Heart left ventricle (tissue), 16 donors: ENCODE data around the gene CKAP5. TPM values are rescaled to one million over a fixed set of nuclear protein-coding genes. Genes with fewer than 3 reads are reported as not detected.
"Not testable (repeated sequence)": the region's sequence is repeated elsewhere in the genome, so short reads cannot be mapped to it uniquely, and the experiment has no call there.

Experiments used
- ATAC-seq, 4 donors: fragments of 200-7000 bp; cut with Tn5 transposase; one replicate each; pipeline ENCODE4 v1.9.1; 2020 to 2022; ENCODE audit warnings: moderate library complexity in 4 of 4, mild to moderate bottlenecking in 3 of 4, moderate number of reproducible peaks in 1 of 4
- DNase-seq, 5 donors: peaks; one replicate each; pipeline ENCODE4 v3.0.0-alpha.2; 2020
- H3K27ac ChIP-seq, 12 donors: fragments of 200-600 bp; sonication (generic) in 4 of 12; one replicate each; pipeline versions ENCODE4 v1.5.0 to v1.8.0; 2016 to 2022; ENCODE audit warnings: mild to moderate bottlenecking in 2 of 12
- H3K27me3 ChIP-seq, 9 donors: fragments of 200-600 bp; sonication (generic) in 2 of 9; one replicate each; pipeline versions ENCODE4 v1.5.1 to v1.8.0; 2016 to 2022; ENCODE audit warnings: mild to moderate bottlenecking in 3 of 9
- H3K36me3 ChIP-seq, 9 donors: fragments of 200-600 bp; sonication (generic) in 2 of 9; one replicate each; pipeline versions ENCODE4 v1.5.0 to v1.8.0; 2018 to 2022; ENCODE audit warnings: mild to moderate bottlenecking in 2 of 9
- H3K4me1 ChIP-seq, 12 donors: fragments of 200-600 bp; sonication (generic) in 4 of 12; one replicate each; pipeline versions ENCODE4 v1.5.0 to v1.8.0; 2016 to 2022; ENCODE audit warnings: mild to moderate bottlenecking in 3 of 12
- H3K4me3 ChIP-seq, 12 donors: fragments of 200-600 bp; sonication (generic) in 4 of 12; one replicate each; pipeline versions ENCODE4 v1.5.0 to v1.8.0; 2017 to 2022; ENCODE audit warnings: mild to moderate bottlenecking in 9 of 12, moderate library complexity in 4 of 12
- H3K9me3 ChIP-seq, 12 donors: fragments of 200-600 bp; sonication (generic) in 4 of 12; one replicate each; pipeline versions ENCODE4 v1.5.0 to v1.8.0; 2016 to 2022; ENCODE audit warnings: mild to moderate bottlenecking in 1 of 12
- CTCF ChIP-seq, 12 donors: fragments of 200-600 bp; sonication (generic) in 4 of 12; IDR thresholded peaks; one replicate each; pipeline versions ENCODE4 v1.5.0 to v1.8.0; 2018 to 2022; ENCODE audit warnings: antibody characterized with exemption in 12 of 12, mild to moderate bottlenecking in 5 of 12
- POLR2A ChIP-seq, 2 donors: fragments of 450-650 bp; IDR thresholded peaks; one replicate each; pipeline ENCODE4 v1.6.1; 2017; ENCODE audit warnings: antibody characterized with exemption in 2 of 2, mild to moderate bottlenecking in 2 of 2, moderate library complexity in 2 of 2
- WGBS, 4 donors: extraction: QIAGEN DNeasy Blood & Tissue Kit in 2 of 4; methylation state at CpG; one replicate each; pipeline versions ENCODE4 v1.1.5 to v1.1.7; 2013 to 2018; 5-methylcytosine and 5-hydroxymethylcytosine counted together
- intact Hi-C, 10 donors: fragments of 100-400 bp; cut with DNase I; formaldehyde crosslinking; loops; one replicate each; pipeline versions ENCODE4 v1.11.1 to v1.14.2; 2022
- polyA plus RNA-seq, 2 donors: library from polyadenylated mRNA; stranded (reverse); fragments of 200-250 nt; gene quantifications; one replicate each; pipeline ENCODE4 v1.2.3, GENCODE V29; 2013
- total RNA-seq, 9 donors: library from RNA; depleted of rRNA in 2 of 9; stranded (reverse); fragments of >200 nt in 2 of 9; fragmentation: NEBNext Ultra II Directional in 3 of 9; extraction: Animal tissue kit (Norgen Biotek cat#: 25700) in 3 of 9; gene quantifications; one replicate each; pipeline versions ENCODE4 v1.1.0 to v1.2.4, GENCODE V29; 2016 to 2023
- donor health status: ischemic (EF 13 %, LVEDD 7.1; RV severe dilation, severe dysfunction).
- donor health status: healthy with polysubstance abuse.
- donor health status: DM: no; HTN: yes; CAD: no.
- donor health status: DM: no; HTN: no; CAD: no.
- donor health status: ischemic (EF 25% LVEDD 6.9; RV normal size, moderate dysfunction).
- donor health status: ischemic (EF 25% LVEDD 5.7; RV mildly dilated, moderate dysfunction).
- donor health status: healthy.
- donor health status: DM: yes; HTN: yes; CAD: no.
- donor health status: ischemic (EF 35%, LVEDD 5.7; RV mildly dilated, moderate dysfunction).
- donor health status: nonischemic (EF 11% LVEDD 7.7; RV severe dilation, severe dysfunction).
- donor health status: DM: yes; HTN: yes; CAD: no.
- donor health status: PGD.
- donor health status: ischemic (EF 29% LVEDD 5.4; RV normal size, mild dysfunction).
- donor health status: nonischemic (EF 23%, LVEDD 6.1; RV moderate dilation, normal function).

The CKAP5 gene
- total and polyA plus RNA-seq, 11 donors = 12.3 to 108 (median 67.6) TPM

DNA sequence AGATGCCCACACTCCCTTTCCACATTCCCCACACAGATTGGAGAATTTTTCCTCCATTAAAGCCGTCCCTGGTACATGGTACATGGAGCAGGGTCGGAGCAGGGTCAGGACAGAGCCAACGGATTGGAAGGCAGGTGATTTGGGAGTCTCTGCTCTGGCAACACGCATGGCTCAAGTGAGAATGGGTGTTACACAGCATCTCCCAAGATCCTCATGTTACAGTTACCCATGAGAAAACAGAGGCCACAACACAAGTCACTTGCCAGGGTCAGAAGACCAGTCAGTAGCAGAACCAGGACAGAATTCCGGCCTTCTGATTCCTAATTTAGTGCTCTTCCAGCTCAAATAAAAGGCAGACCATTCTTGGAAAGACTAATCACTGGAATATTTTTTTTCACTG, 134.8 kb downstream of the CKAP5 start:
- DNase-seq (no peak), ATAC-seq (peak in 3 of 4 donors; percentile 8 to 38 (median 35))
- Histone ChIP-seq H3K27me3 (no peaks in the 10 kb centered on the region), H3K4me3 (no peak overlapping the region), H3K9me3 (no peaks in the 10 kb centered on the region), H3K36me3 (peaks cover 0 to 20% (median 13%) of the 10 kb centered on the region in 9 donors), H3K27ac (peak overlapping the region; percentile 77 to 99 (median 90)), H3K4me1 (peaks cover 0 to 29% (median 16%) of the 10 kb centered on the region in 12 donors)
- WGBS, 4 donors = 31 to 48% (median 42%) methylated on average over 4 to 5 of the region's 5 CpGs
- TF ChIP-seq CTCF (IDR thresholded peaks at IDR 0.05) (no peak), POLR2A (IDR thresholded peaks at IDR 0.05) (no peak)
- intact Hi-C loops = no loop called here

- ATAC-seq (peak; percentile 97 to 99 (median 98)), DNase-seq (peak in 4 of 5 donors; percentile 77 to 87 (median 82))
- Histone ChIP-seq H3K4me3 (no peak overlapping the region), H3K27me3 (no peaks in the 10 kb centered on the region), H3K27ac (peak overlapping the region; percentile 77 to 99 (median 90)), H3K4me1 (peaks cover 0 to 29% (median 16%) of the 10 kb centered on the region in 12 donors), H3K9me3 (no peaks in the 10 kb centered on the region), H3K36me3 (peaks cover 0 to 24% (median 18%) of the 10 kb centered on the region in 9 donors)
- intact Hi-C loops = no loop called here
- no peak for TF ChIP-seq POLR2A (IDR thresholded peaks at IDR 0.05)
- TF ChIP-seq CTCF (IDR thresholded peaks at IDR 0.05) = no peak
- WGBS, 4 donors = 22 to 39% (median 34%) methylated on average over 5 to 10 of the region's 10 CpGs
Observed at GRCh38 chr11:46710821-46711269, 135.2 kb downstream of the CKAP5 start.

GRCh38 chr11:46709351-46709750, 136.7 kb downstream of the CKAP5 start:
- H3K9me3 ChIP-seq, H3K4me3 ChIP-seq, DNase-seq, ATAC-seq, intact Hi-C loops, H3K27me3 ChIP-seq: not testable (repeated sequence)
- Histone ChIP-seq H3K36me3 (peaks cover 3 to 39% (median 32%) of the 10 kb centered on the region in 9 donors), H3K4me1 (peaks cover 0 to 29% (median 16%) of the 10 kb centered on the region in 12 donors), H3K27ac (peak overlapping the region in 2 of 12 donors; percentile 90 to 91)
- 89 to 95% (median 94%) methylated on average over 9 of the region's 9 CpGs for WGBS, 4 donors

DNA sequence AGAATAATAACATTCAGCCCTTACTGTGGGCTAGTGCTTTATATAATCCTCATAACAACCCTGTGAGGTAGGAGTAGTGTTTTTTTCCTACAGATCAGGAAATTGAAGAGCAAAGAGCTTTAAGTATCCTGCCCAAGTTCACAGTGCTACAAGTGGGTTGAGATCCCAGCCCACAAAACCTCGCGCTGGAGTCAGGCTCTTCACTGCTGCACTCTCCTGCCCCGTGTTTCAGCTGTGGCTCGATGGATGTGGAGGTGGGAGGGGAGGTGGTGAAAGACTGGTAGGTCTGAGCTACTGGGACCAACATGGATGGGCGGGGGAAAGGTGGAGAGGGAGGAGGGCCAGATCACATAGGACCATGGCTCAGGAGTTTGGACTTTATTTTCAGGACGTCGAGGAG, 139.2 kb downstream of the CKAP5 start:
- Histone ChIP-seq H3K27me3 (no peaks in the 10 kb centered on the region), H3K36me3 (peaks cover 3 to 64% (median 57%) of the 10 kb centered on the region in 9 donors), H3K9me3 (no peaks in the 10 kb centered on the region), H3K27ac (no peak overlapping the region), H3K4me3 (no peak overlapping the region), H3K4me1 (peaks cover 0 to 35% (median 21%) of the 10 kb centered on the region in 12 donors)
- intact Hi-C loops = no loop called here
- DNase-seq (no peak), ATAC-seq (no peak)
- TF ChIP-seq CTCF (IDR thresholded peaks at IDR 0.05) (no peak), POLR2A (IDR thresholded peaks at IDR 0.05) (no peak)
- WGBS, 4 donors = 85 to 89% (median 87%) methylated on average over 7 of the region's 7 CpGs
